GM12892 (cell line): ENCODE measurements around the gene CACNB4.

Experiments used
- POLR2A ChIP-seq: IDR thresholded peaks from 2 replicates; pipeline ENCODE4 v1.6.1; 2011; ENCODE audit warnings: low read depth, low read length, control low read depth
- POLR2AphosphoS5 ChIP-seq: IDR thresholded peaks from 2 replicates; pipeline ENCODE4 v1.6.1; 2011; ENCODE audit warnings: low read depth, low read length, control low read depth

DNA sequence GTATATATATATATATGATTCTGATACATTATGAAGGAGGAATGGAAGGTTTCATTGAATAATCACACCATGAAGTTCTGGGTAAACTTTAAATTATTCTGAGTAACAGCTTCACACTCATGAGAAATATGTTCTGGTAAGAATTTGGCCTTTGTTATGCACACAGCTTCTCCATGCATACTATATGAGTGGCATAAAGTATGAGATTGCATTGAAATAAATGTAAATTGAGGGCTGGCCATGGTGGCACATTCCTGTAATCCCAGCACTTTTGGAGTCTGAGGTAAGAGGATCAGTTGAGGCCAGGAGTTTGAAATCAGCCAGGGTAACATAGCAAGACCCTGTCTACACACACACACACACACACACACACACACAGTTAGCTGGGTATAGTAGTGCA is 220.6 kb downstream of the CACNB4 start:
- no peak for TF ChIP-seq POLR2A
- no peak for TF ChIP-seq POLR2AphosphoS5
